Ectodermal cell (in vitro differentiated cells): ENCODE measurements around the gene ATP11C.

Experiments used
- H3K27ac ChIP-seq: 2 replicates; pipeline ENCODE4 v1.7.0; 2013; ENCODE audit warnings: mild to moderate bottlenecking, low read depth, low read length; ENCODE audit not compliant: insufficient read depth, poor library complexity, severe bottlenecking
- H3K27me3 ChIP-seq: 2 replicates; pipeline ENCODE4 v1.7.0; 2013; ENCODE audit warnings: mild to moderate bottlenecking, low read length; ENCODE audit not compliant: insufficient read depth, control insufficient read depth, poor library complexity, severe bottlenecking
- H3K36me3 ChIP-seq: one replicate; pipeline ENCODE4 v1.7.0; 2013; ENCODE audit warnings: low read length; ENCODE audit not compliant: control insufficient read depth, insufficient read depth
- H3K4me1 ChIP-seq: one replicate; pipeline ENCODE4 v1.7.0; 2013; ENCODE audit warnings: low read length; ENCODE audit not compliant: control insufficient read depth, insufficient read depth
- H3K4me3 ChIP-seq: 2 replicates; pipeline ENCODE4 v1.7.0; 2013; ENCODE audit warnings: low read depth, low read length, control low read depth; ENCODE audit not compliant: insufficient read depth
- H3K9me3 ChIP-seq: 2 replicates; pipeline ENCODE4 v1.7.0; 2013; ENCODE audit warnings: mild to moderate bottlenecking, low read length, moderate library complexity; ENCODE audit not compliant: control insufficient read depth
- WGBS, 2 experiments: methylation state at CpG; one replicate each; pipeline ENCODE4 v1.1.7; 2013; ENCODE audit warnings: missing lambda C conversion rate in 2 of 2; 5-methylcytosine and 5-hydroxymethylcytosine counted together

The ATP11C gene

GRCh38 chrX:139820358-139820984, 112.4 kb downstream of the ATP11C start:
- Histone ChIP-seq H3K4me1 (no peaks in the 10 kb centered on the region), H3K4me3 (no peak overlapping the region), H3K9me3 (no peaks in the 10 kb centered on the region), H3K36me3 (no peaks in the 10 kb centered on the region), H3K27ac (no peak overlapping the region), H3K27me3 (no peaks in the 10 kb centered on the region)
- 94 to 100% methylated on average over 3 to 5 of the region's 7 CpGs for WGBS, 2 experiments

- no peaks in the 10 kb centered on the region for H3K36me3 ChIP-seq
- H3K4me3 ChIP-seq: no peak overlapping the region
- 95 to 100% methylated on average over 2 of the region's 2 CpGs for WGBS, 2 experiments
- H3K27me3 ChIP-seq: no peaks in the 10 kb centered on the region
- H3K4me1 ChIP-seq: no peaks in the 10 kb centered on the region
- no peak overlapping the region for H3K27ac ChIP-seq
- no peaks in the 10 kb centered on the region for H3K9me3 ChIP-seq
Measured at GRCh38 chrX:139816204-139816603, 116.6 kb downstream of the ATP11C start.

- H3K4me1 ChIP-seq: no peaks in the 10 kb centered on the region
- H3K36me3 ChIP-seq: no peaks in the 10 kb centered on the region
- H3K9me3 ChIP-seq: no peaks in the 10 kb centered on the region
- H3K27me3 ChIP-seq: no peaks in the 10 kb centered on the region
- WGBS, 2 experiments: 80 to 100% methylated on average over 1 of the region's 1 CpG
- no peak overlapping the region for H3K27ac ChIP-seq
- no peak overlapping the region for H3K4me3 ChIP-seq
Measured at GRCh38 chrX:139815771-139816170, 117.1 kb downstream of the ATP11C start.

GRCh38 chrX:139811942-139812629, 120.8 kb downstream of the ATP11C start:
- H3K9me3 ChIP-seq: no peaks in the 10 kb centered on the region
- no peaks in the 10 kb centered on the region for H3K4me1 ChIP-seq

GRCh38 chrX:139804482-139804881, 128.4 kb downstream of the ATP11C start:
- Histone ChIP-seq H3K4me3 (no peak overlapping the region), H3K4me1 (no peaks in the 10 kb centered on the region), H3K27ac (no peak overlapping the region), H3K36me3 (no peaks in the 10 kb centered on the region), H3K9me3 (no peaks in the 10 kb centered on the region), H3K27me3 (no peaks in the 10 kb centered on the region)
- WGBS, 2 experiments: 82 to 100% methylated on average over 1 of the region's 1 CpG

More at GRCh38 chrX:139811942-139812629, 120.8 kb downstream of the ATP11C start:
- no peaks in the 10 kb centered on the region for H3K36me3 ChIP-seq
- no peaks in the 10 kb centered on the region for H3K27me3 ChIP-seq
- H3K4me3 ChIP-seq: no peak overlapping the region
- no peak overlapping the region for H3K27ac ChIP-seq
- 87 to 95% methylated on average over 6 of the region's 6 CpGs for WGBS, 2 experiments

- H3K4me1 ChIP-seq: no peaks in the 10 kb centered on the region
- no peak overlapping the region for H3K4me3 ChIP-seq
- H3K9me3 ChIP-seq: no peaks in the 10 kb centered on the region
- H3K36me3 ChIP-seq: no peaks in the 10 kb centered on the region
- no peaks in the 10 kb centered on the region for H3K27me3 ChIP-seq
- WGBS, 2 experiments: 71 to 100% methylated on average over 1 of the region's 2 CpGs
- H3K27ac ChIP-seq: no peak overlapping the region
Measured at GRCh38 chrX:139803224-139803623, 129.6 kb downstream of the ATP11C start.

GRCh38 chrX:139802048-139802447, 130.8 kb downstream of the ATP11C start:
- Histone ChIP-seq H3K27ac (no peak overlapping the region), H3K4me3 (no peak overlapping the region), H3K4me1 (no peaks in the 10 kb centered on the region), H3K9me3 (no peaks in the 10 kb centered on the region), H3K27me3 (no peaks in the 10 kb centered on the region), H3K36me3 (no peaks in the 10 kb centered on the region)
- 94 to 95% methylated on average over 3 to 4 of the region's 4 CpGs for WGBS, 2 experiments

- H3K27ac ChIP-seq: no peak overlapping the region
- WGBS, 2 experiments: 86 to 94% methylated on average over 2 to 3 of the region's 3 CpGs
Measured at GRCh38 chrX:139801397-139801813, 131.4 kb downstream of the ATP11C start.

GRCh38 chrX:139798701-139799100, 134.2 kb downstream of the ATP11C start:
- H3K27ac ChIP-seq: no peak overlapping the region
- H3K27me3 ChIP-seq: no peaks in the 10 kb centered on the region
- no peak overlapping the region for H3K4me3 ChIP-seq
- H3K4me1 ChIP-seq: no peaks in the 10 kb centered on the region
- 90 to 93% methylated on average over 4 of the region's 4 CpGs for WGBS, 2 experiments
- H3K36me3 ChIP-seq: no peaks in the 10 kb centered on the region
- no peaks in the 10 kb centered on the region for H3K9me3 ChIP-seq

More at GRCh38 chrX:139801397-139801813, 131.4 kb downstream of the ATP11C start:
- no peaks in the 10 kb centered on the region for H3K27me3 ChIP-seq
- H3K4me3 ChIP-seq: no peak overlapping the region
- H3K9me3 ChIP-seq: no peaks in the 10 kb centered on the region
- H3K36me3 ChIP-seq: no peaks in the 10 kb centered on the region
- no peaks in the 10 kb centered on the region for H3K4me1 ChIP-seq

- Histone ChIP-seq H3K27ac (no peak overlapping the region), H3K36me3 (no peaks in the 10 kb centered on the region), H3K4me1 (no peaks in the 10 kb centered on the region), H3K4me3 (no peak overlapping the region), H3K27me3 (no peaks in the 10 kb centered on the region), H3K9me3 (no peaks in the 10 kb centered on the region)
- 86 to 90% methylated on average over 1 of the region's 1 CpG for WGBS, 2 experiments
Measured at GRCh38 chrX:139795196-139795595, 137.7 kb downstream of the ATP11C start.
